Thyroid gland (tissue), 4 donors: ENCODE results near the gene CFAP53.
"Not testable (repeated sequence)": the region's sequence is repeated elsewhere in the genome, so short reads cannot be mapped to it uniquely, and the experiment has no call there.

ENCODE experiments used
- CTCF ChIP-seq, 6 experiments: fragments of 200-600 bp in 3 of 6; fragments of 450-650 bp in 3 of 6; sonication (generic) in 3 of 6; IDR thresholded peaks; one replicate each; pipeline ENCODE4 v1.5.1; 2016 to 2019; ENCODE audit warnings: antibody characterized with exemption in 6 of 6, mild to moderate bottlenecking in 2 of 6, inconsistent platforms in 1 of 6, moderate library complexity in 1 of 6
- POLR2A ChIP-seq, 2 donors: fragments of 450-650 bp; IDR thresholded peaks; one replicate each; pipeline ENCODE4 v1.6.1; 2017; ENCODE audit warnings: antibody characterized with exemption in 2 of 2, mild to moderate bottlenecking in 2 of 2, moderate library complexity in 1 of 2

- TF ChIP-seq CTCF, POLR2A (IDR thresholded peaks at IDR 0.05): not testable (repeated sequence)
Observed at GRCh38 chr18:50288348-50289107, 22.2 kb upstream of the CFAP53 start.
